K562 (cell line): ENCODE results near the gene TRNP1. TPM values are rescaled to one million over a fixed set of nuclear protein-coding genes. Genes with fewer than 3 reads are reported as not detected.

Source experiments
- ATAC-seq: fragments of 200-7000 bp; cut with Tn5 transposase; 3 replicates; pipeline ENCODE4 v1.9.1; 2020; ENCODE audit warnings: moderate library complexity
- BruUV-seq: library from RNA; stranded (reverse); fragments of 400-500 nt; replicated peaks from 2 replicates; lab custom pipeline; 2021; lab: Mats Ljungman, UMichigan
- CTCF ChIA-PET: fragments of 300-600 bp; formaldehyde crosslinking; extraction: SDS; loops from one replicate; lab custom pipeline; 2021; ENCODE audit warnings: low intra/inter-chr PET ratio; lab: Yijun Ruan, JAX
- POLR2A ChIA-PET: fragments of 300-600, 350-650 bp; sonication (Branson Sonifier 250); formaldehyde crosslinking; extraction: SDS; loops from one replicate; lab custom pipeline; 2021; ENCODE audit warnings: antibody characterized with exemption, inconsistent platforms; lab: Yijun Ruan, JAX
- DNase-seq, 4 experiments: peaks; one replicate each; pipeline versions ENCODE4 v3.0.0 to v3.0.0-alpha.2; 2011 to 2018; ENCODE audit warnings: low spot score in 3 of 4, mixed read lengths in 3 of 4; ENCODE audit errors: extremely low read depth in 1 of 4
- FAIRE-seq: peaks from 2 replicates; lab custom pipeline; 2011; peaks lifted over from hg19 to GRCh38; lab: Jason Lieb, UNC
- H2AFZ ChIP-seq: 2 replicates; pipeline ENCODE4 v1.6.0; 2011; ENCODE audit warnings: low read depth, low read length, control low read depth, inconsistent platforms
- H3K27ac ChIP-seq: fragments of 200-600 bp; 3 replicates; pipeline ENCODE4 v1.8.0; 2011; ENCODE audit warnings: low read depth, mild to moderate bottlenecking, control low read depth, inconsistent platforms, low read length, moderate library complexity, mixed read lengths; ENCODE audit errors: extremely low read depth
- H3K27me3 ChIP-seq, 2 experiments: fragments of 300-600 bp in 1 of 2; 2 replicates in 1 of 2; 3 replicates in 1 of 2; pipeline versions ENCODE4 v1.6.0 to v1.8.0; 2011; ENCODE audit warnings: inconsistent platforms in 2 of 2, low read length in 2 of 2, mild to moderate bottlenecking in 1 of 2, mixed read lengths in 1 of 2, moderate library complexity in 1 of 2; ENCODE audit not compliant: control insufficient read depth in 2 of 2, insufficient read depth in 2 of 2
- H3K36me3 ChIP-seq: fragments of 300-600 bp; 3 replicates; pipeline ENCODE4 v1.8.0; 2011; ENCODE audit warnings: mild to moderate bottlenecking, low read length, inconsistent platforms; ENCODE audit not compliant: control insufficient read depth, insufficient read depth
- H3K4me1 ChIP-seq, 2 experiments: fragments of 200-600 bp in 1 of 2; replicated peaks in 1 of 2; 2 replicates in 1 of 2; 3 replicates in 1 of 2; pipeline versions ENCODE4 v1.5.1 to v1.8.0; 2011; ENCODE audit warnings: inconsistent platforms in 2 of 2, low read length in 2 of 2, mild to moderate bottlenecking in 1 of 2, mixed read lengths in 1 of 2, moderate library complexity in 1 of 2; ENCODE audit not compliant: control insufficient read depth in 2 of 2, insufficient read depth in 2 of 2
- H3K4me2 ChIP-seq: 2 replicates; pipeline ENCODE4 v1.6.1; 2011; ENCODE audit warnings: low read length, control low read depth, inconsistent platforms, mixed read lengths; ENCODE audit not compliant: insufficient read depth
- H3K4me3 ChIP-seq: fragments of 200-600 bp; sonication (generic), shearing (Covaris generic); 2 replicates; pipeline ENCODE4 v1.5.1; 2016; ENCODE audit warnings: control low read depth, inconsistent platforms
- H3K79me2 ChIP-seq: fragments of 200-600 bp; 3 replicates; pipeline ENCODE4 v1.8.0; 2011; ENCODE audit warnings: low read length, inconsistent platforms; ENCODE audit not compliant: control insufficient read depth, insufficient read depth
- H3K9ac ChIP-seq, 2 experiments: 2 replicates each; pipeline versions ENCODE4 v1.6.0 to v1.6.1; 2011; ENCODE audit warnings: low read depth in 2 of 2, low read length in 2 of 2, control low read depth in 1 of 2, inconsistent platforms in 1 of 2, mild to moderate bottlenecking in 1 of 2, mixed read lengths in 1 of 2; ENCODE audit not compliant: insufficient read depth in 1 of 2
- H3K9me1 ChIP-seq: one replicate; pipeline ENCODE4 v1.6.0; 2011; ENCODE audit warnings: inconsistent platforms, mild to moderate bottlenecking, low read length, moderate library complexity; ENCODE audit not compliant: control insufficient read depth, insufficient read depth
- H3K9me3 ChIP-seq: replicated peaks from 2 replicates; pipeline ENCODE4 v1.5.1; 2011; ENCODE audit warnings: low read depth, low read length, inconsistent platforms; ENCODE audit not compliant: control insufficient read depth, insufficient read depth
- H4K20me1 ChIP-seq: replicated peaks from 2 replicates; pipeline ENCODE4 v1.6.1; 2011; ENCODE audit warnings: low read length, inconsistent platforms, mixed read lengths; ENCODE audit not compliant: control insufficient read depth, insufficient read depth
- PML ChIP-seq: IDR thresholded peaks from 2 replicates; pipeline ENCODE4 v1.6.1; 2012; ENCODE audit warnings: low read length, inconsistent platforms
- ZKSCAN8 ChIP-seq: fragments of 200-800 bp; sonication (Bioruptor generic); IDR thresholded peaks from 2 replicates; pipeline ENCODE4 v1.6.1; 2016; ENCODE audit warnings: missing genetic modification characterization, missing compliant biosample characterization
- ZNF507 ChIP-seq: conservative IDR thresholded peaks from 2 replicates; pipeline ENCODE4 v1.6.1; 2017; ENCODE audit warnings: missing genetic modification characterization, missing compliant biosample characterization
- WGBS: fragments of 100-300 bp; shearing (Covaris generic); methylation state at CpG from one replicate; pipeline ENCODE4 v1.1.6; 2016; ENCODE audit warnings: low coverage, mixed read lengths; ENCODE audit not compliant: insufficient coverage; ENCODE audit errors: missing lambda C conversion rate; 5-methylcytosine and 5-hydroxymethylcytosine counted together
- in situ Hi-C: fragments of 300-500 bp; cut with MboI; formaldehyde crosslinking; loops from 4 replicates; pipeline ENCODE4 v1.15.0; 2018; ENCODE audit warnings: inconsistent platforms, mixed read lengths
- intact Hi-C: fragments of 100-400 bp; cut with micrococcal nuclease; formaldehyde crosslinking; loops from 2 replicates; pipeline ENCODE4 v1.14.2; 2022
- polyA plus RNA-seq, 8 experiments: library from polyadenylated mRNA; depleted of rRNA in 4 of 8; stranded (reverse) in 5 of 8; unstranded in 3 of 8; fragments of >200 nt; fragmentation: Nextera tagmentation in 2 of 8; fragmentation: Illumina TruSeq in 1 of 8; extraction: Ambion mirVana in 2 of 8; extraction: Trizol in 1 of 8; gene quantifications; 2 replicates each; pipeline versions ENCODE4 v1.2.1 to v1.2.3, GENCODE V29; 2011 to 2014; ENCODE audit warnings: inconsistent platforms in 1 of 8, missing spikeins in 1 of 8
- total RNA-seq, 7 experiments: library from RNA; depleted of rRNA in 6 of 7; stranded (reverse); fragments of >200 nt in 6 of 7; fragmentation: Illumina TruSeq in 2 of 7; extraction: Trizol in 2 of 7; gene quantifications; 2 replicates each; pipeline versions ENCODE4 v1.2.1 to v1.2.3, GENCODE V29; 2011 to 2021; ENCODE audit warnings: low replicate concordance in 1 of 7
- TF ChIP-seq, protein P1 (sequence below): fragments of 450-650 bp; IDR thresholded peaks from 2 replicates; pipeline ENCODE4 v1.6.1; 2014; ENCODE audit warnings: low read depth, mild to moderate bottlenecking, moderate library complexity, borderline replicate concordance

Gene TRNP1
- total and polyA plus RNA-seq, 9 of the 15 experiments (the other 6 are each of a cell fraction or from before 2014, with no cell fraction given) = 0.03 to 1.3 (median 0.95) TPM

DNA sequence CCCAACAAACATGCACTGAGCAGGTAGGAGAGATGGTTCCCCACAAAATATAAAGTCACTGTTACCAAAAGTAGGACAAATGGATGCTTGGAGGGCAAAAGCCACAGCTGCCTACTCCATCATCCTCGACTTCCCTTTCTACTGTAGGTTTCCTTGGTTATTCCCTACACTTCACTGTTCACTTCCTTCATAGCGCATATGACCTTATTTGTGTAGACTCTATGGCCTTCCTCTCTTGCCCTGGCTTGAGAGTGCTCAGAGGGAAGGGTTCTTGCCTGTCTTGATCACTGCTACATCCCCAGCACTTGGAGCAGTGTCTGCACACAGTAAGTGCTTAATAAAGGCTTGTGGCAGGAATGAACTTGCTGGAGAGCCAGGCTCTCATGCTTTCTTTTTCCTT, 14.6 kb upstream of the TRNP1 start:
- FAIRE-seq = no peak
- Histone ChIP-seq H3K4me3 (no peak overlapping the region), H3K27me3 (peaks cover 21 to 32% of the 10 kb centered on the region in 2 experiments), H3K36me3 (no peaks in the 10 kb centered on the region), H3K4me1 (peaks cover 0 to 3% of the 10 kb centered on the region in 2 experiments; a peak in 2 of 5 replicates), H2AFZ (no peak overlapping the region), H3K27ac (no peak overlapping the region), H3K4me2 (no peak overlapping the region), H3K9me3 (no peaks in the 10 kb centered on the region), H3K9ac (no peak overlapping the region), H3K9me1 (no peaks in the 10 kb centered on the region), H3K79me2 (no peaks in the 10 kb centered on the region), H4K20me1 (no peaks in the 10 kb centered on the region)
- intact Hi-C loops = no loop called here
- CTCF ChIA-PET = no interaction called here
- TF ChIP-seq ZKSCAN8 (0 out of 2 replicates have a peak, but pooled peaks have one; percentile 45), PML (no peak), ZNF507 (tag) (no peak)
- TF ChIP-seq, protein P1, sequence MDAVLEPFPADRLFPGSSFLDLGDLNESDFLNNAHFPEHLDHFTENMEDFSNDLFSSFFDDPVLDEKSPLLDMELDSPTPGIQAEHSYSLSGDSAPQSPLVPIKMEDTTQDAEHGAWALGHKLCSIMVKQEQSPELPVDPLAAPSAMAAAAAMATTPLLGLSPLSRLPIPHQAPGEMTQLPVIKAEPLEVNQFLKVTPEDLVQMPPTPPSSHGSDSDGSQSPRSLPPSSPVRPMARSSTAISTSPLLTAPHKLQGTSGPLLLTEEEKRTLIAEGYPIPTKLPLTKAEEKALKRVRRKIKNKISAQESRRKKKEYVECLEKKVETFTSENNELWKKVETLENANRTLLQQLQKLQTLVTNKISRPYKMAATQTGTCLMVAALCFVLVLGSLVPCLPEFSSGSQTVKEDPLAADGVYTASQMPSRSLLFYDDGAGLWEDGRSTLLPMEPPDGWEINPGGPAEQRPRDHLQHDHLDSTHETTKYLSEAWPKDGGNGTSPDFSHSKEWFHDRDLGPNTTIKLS = no peak
- in situ Hi-C loops = no loop called here
- no TSS peak for BruUV-seq
- 12% methylated on average over 2 of the region's 2 CpGs for WGBS
- no peak for DNase-seq
- ATAC-seq = no peak
- POLR2A ChIA-PET = no interaction called here
